ENCODE results near the gene ILKAP. TPM values are rescaled to one million over a fixed set of nuclear protein-coding genes. Genes with fewer than 3 reads are reported as not detected.

The ILKAP gene
- polyA plus RNA-seq, 1 donor from 2014 or later = 78.5 TPM

- TF ChIP-seq TAF1 (IDR thresholded peaks at IDR 0.05; ENCODE audit: low read depth) (no peak), SMC3 (conservative IDR thresholded peaks at IDR 0.05; ENCODE audit: poor library complexity) (no peak), RAD21 (conservative IDR thresholded peaks at IDR 0.05) (no peak), EZH2 (IDR thresholded peaks at IDR 0.05; ENCODE audit: borderline replicate concordance, insufficient read depth, low read length, poor library complexity, severe bottlenecking) (no peak), MXI1 (conservative IDR thresholded peaks at IDR 0.05; ENCODE audit: poor library complexity, severe bottlenecking) (no peak), EP300 (conservative IDR thresholded peaks at IDR 0.05; ENCODE audit: poor library complexity, severe bottlenecking) (no peak), POLR2AphosphoS5 (IDR thresholded peaks at IDR 0.05) (no peak)
- TF ChIP-seq, protein P1, sequence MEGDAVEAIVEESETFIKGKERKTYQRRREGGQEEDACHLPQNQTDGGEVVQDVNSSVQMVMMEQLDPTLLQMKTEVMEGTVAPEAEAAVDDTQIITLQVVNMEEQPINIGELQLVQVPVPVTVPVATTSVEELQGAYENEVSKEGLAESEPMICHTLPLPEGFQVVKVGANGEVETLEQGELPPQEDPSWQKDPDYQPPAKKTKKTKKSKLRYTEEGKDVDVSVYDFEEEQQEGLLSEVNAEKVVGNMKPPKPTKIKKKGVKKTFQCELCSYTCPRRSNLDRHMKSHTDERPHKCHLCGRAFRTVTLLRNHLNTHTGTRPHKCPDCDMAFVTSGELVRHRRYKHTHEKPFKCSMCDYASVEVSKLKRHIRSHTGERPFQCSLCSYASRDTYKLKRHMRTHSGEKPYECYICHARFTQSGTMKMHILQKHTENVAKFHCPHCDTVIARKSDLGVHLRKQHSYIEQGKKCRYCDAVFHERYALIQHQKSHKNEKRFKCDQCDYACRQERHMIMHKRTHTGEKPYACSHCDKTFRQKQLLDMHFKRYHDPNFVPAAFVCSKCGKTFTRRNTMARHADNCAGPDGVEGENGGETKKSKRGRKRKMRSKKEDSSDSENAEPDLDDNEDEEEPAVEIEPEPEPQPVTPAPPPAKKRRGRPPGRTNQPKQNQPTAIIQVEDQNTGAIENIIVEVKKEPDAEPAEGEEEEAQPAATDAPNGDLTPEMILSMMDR (IDR thresholded peaks at IDR 0.05; ENCODE audit: poor library complexity, severe bottlenecking) = no peak
- TF ChIP-seq, protein P2, sequence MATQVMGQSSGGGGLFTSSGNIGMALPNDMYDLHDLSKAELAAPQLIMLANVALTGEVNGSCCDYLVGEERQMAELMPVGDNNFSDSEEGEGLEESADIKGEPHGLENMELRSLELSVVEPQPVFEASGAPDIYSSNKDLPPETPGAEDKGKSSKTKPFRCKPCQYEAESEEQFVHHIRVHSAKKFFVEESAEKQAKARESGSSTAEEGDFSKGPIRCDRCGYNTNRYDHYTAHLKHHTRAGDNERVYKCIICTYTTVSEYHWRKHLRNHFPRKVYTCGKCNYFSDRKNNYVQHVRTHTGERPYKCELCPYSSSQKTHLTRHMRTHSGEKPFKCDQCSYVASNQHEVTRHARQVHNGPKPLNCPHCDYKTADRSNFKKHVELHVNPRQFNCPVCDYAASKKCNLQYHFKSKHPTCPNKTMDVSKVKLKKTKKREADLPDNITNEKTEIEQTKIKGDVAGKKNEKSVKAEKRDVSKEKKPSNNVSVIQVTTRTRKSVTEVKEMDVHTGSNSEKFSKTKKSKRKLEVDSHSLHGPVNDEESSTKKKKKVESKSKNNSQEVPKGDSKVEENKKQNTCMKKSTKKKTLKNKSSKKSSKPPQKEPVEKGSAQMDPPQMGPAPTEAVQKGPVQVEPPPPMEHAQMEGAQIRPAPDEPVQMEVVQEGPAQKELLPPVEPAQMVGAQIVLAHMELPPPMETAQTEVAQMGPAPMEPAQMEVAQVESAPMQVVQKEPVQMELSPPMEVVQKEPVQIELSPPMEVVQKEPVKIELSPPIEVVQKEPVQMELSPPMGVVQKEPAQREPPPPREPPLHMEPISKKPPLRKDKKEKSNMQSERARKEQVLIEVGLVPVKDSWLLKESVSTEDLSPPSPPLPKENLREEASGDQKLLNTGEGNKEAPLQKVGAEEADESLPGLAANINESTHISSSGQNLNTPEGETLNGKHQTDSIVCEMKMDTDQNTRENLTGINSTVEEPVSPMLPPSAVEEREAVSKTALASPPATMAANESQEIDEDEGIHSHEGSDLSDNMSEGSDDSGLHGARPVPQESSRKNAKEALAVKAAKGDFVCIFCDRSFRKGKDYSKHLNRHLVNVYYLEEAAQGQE (IDR thresholded peaks at IDR 0.05; ENCODE audit: borderline replicate concordance) = no peak
- Histone ChIP-seq H3K9ac (ENCODE audit: low read length) (no peak overlapping the region), H3K27ac (ENCODE audit: low read length) (no peak overlapping the region)
Measured at GRCh38 chr2:238182362-238182761, 21.1 kb downstream of the ILKAP start.

GRCh38 chr2:238180554-238180953 is 22.9 kb downstream of the ILKAP start:
- Histone ChIP-seq H3K9me2 (ENCODE audit: insufficient read depth, low read length) (no peaks in the 10 kb centered on the region), H4K20me1 (ENCODE audit: insufficient read depth) (no peaks in the 10 kb centered on the region), H2AFZ (ENCODE audit: low read depth, low read length) (no peak overlapping the region), H3K79me2 (replicated peaks; ENCODE audit: insufficient read depth, low read length) (no peaks in the 10 kb centered on the region), H3F3A (ENCODE audit: insufficient read depth, low read length, poor library complexity, severe bottlenecking) (no peaks in the 10 kb centered on the region), H3K27me3 (ENCODE audit: insufficient read depth, low read depth, low read length) (no peaks in the 10 kb centered on the region), H3K4me3 (ENCODE audit: low read length) (no peak overlapping the region), H3K27ac (ENCODE audit: low read length) (no peak overlapping the region), H3K9me3 (ENCODE audit: low read length) (no peaks in the 10 kb centered on the region), H3K36me3 (ENCODE audit: insufficient read depth, low read length) (peaks cover 4% of the 10 kb centered on the region), H3K9ac (ENCODE audit: low read length) (no peak overlapping the region), H3K4me2 (ENCODE audit: low read length) (no peak overlapping the region)
- TF ChIP-seq MXI1 (conservative IDR thresholded peaks at IDR 0.05; ENCODE audit: poor library complexity, severe bottlenecking) (no peak), SMC3 (conservative IDR thresholded peaks at IDR 0.05; ENCODE audit: poor library complexity) (no peak), RAD21 (conservative IDR thresholded peaks at IDR 0.05) (no peak), POLR2AphosphoS5 (IDR thresholded peaks at IDR 0.05) (no peak), EP300 (conservative IDR thresholded peaks at IDR 0.05; ENCODE audit: poor library complexity, severe bottlenecking) (no peak), TAF1 (IDR thresholded peaks at IDR 0.05; ENCODE audit: low read depth) (no peak), EZH2 (IDR thresholded peaks at IDR 0.05; ENCODE audit: borderline replicate concordance, insufficient read depth, low read length, poor library complexity, severe bottlenecking) (no peak)
- TF ChIP-seq, protein P1 (IDR thresholded peaks at IDR 0.05; ENCODE audit: poor library complexity, severe bottlenecking) = no peak
- TF ChIP-seq, protein P2 (IDR thresholded peaks at IDR 0.05; ENCODE audit: borderline replicate concordance) = no peak

More at GRCh38 chr2:238182362-238182761, 21.1 kb downstream of the ILKAP start:
- Histone ChIP-seq H3K9me3 (ENCODE audit: low read length) (no peaks in the 10 kb centered on the region), H4K20me1 (ENCODE audit: insufficient read depth) (no peaks in the 10 kb centered on the region), H3K27me3 (ENCODE audit: insufficient read depth, low read depth, low read length) (no peaks in the 10 kb centered on the region), H3K9me2 (ENCODE audit: insufficient read depth, low read length) (no peaks in the 10 kb centered on the region), H3K79me2 (replicated peaks; ENCODE audit: insufficient read depth, low read length) (no peaks in the 10 kb centered on the region), H3F3A (ENCODE audit: insufficient read depth, low read length, poor library complexity, severe bottlenecking) (no peaks in the 10 kb centered on the region), H3K4me2 (ENCODE audit: low read length) (no peak overlapping the region), H3K4me3 (ENCODE audit: low read length) (no peak overlapping the region), H2AFZ (ENCODE audit: low read depth, low read length) (no peak overlapping the region), H3K36me3 (ENCODE audit: insufficient read depth, low read length) (peaks cover 4% of the 10 kb centered on the region)
